ENCODE data around the gene PPM1F.
A peak's percentile ranks its signal among the peaks of the same experiment; 100 is the strongest.
"Not testable (repeated sequence)": the region's sequence is repeated elsewhere in the genome, so short reads cannot be mapped to it uniquely, and the experiment has no call there.

Gene PPM1F

GRCh38 chr22:21889251-21889990 is 63.2 kb downstream of the PPM1F start:
- DNase-seq (ENCODE audit: low read depth): no peak

- DNase-seq (ENCODE audit: low read depth): no peak
Observed at GRCh38 chr22:21887841-21888240, 64.8 kb downstream of the PPM1F start.

GRCh38 chr22:21883930-21884329 is 68.7 kb downstream of the PPM1F start:
- not testable (repeated sequence) for DNase-seq (ENCODE audit: low read depth)

GRCh38 chr22:21882754-21883333 is 69.8 kb downstream of the PPM1F start:
- DNase-seq (ENCODE audit: low read depth): not testable (repeated sequence)

- DNase-seq (ENCODE audit: low read depth): no peak
Observed at GRCh38 chr22:21881841-21882753, 70.6 kb downstream of the PPM1F start.

GRCh38 chr22:21876486-21877176 is 76.0 kb downstream of the PPM1F start:
- DNase-seq (ENCODE audit: low read depth): peak; percentile 34

GRCh38 chr22:21874953-21875352 is 77.7 kb downstream of the PPM1F start:
- DNase-seq (ENCODE audit: low read depth): not testable (repeated sequence)

- no peak for DNase-seq (ENCODE audit: low read depth)
Observed at GRCh38 chr22:21873619-21874018, 79.0 kb downstream of the PPM1F start.

- DNase-seq (ENCODE audit: low read depth): not testable (repeated sequence)
Observed at GRCh38 chr22:21872741-21873140, 79.9 kb downstream of the PPM1F start.

All from non-pigmented ciliary epithelial cell (primary cell).